Muscle of leg (tissue), 11 donors: ENCODE measurements around the gene RAD51B. TPM values are rescaled to one million over a fixed set of nuclear protein-coding genes. Genes with fewer than 3 reads are reported as not detected.

Source experiments
- DNase-seq: peaks from one replicate; pipeline ENCODE4 v3.0.0; 2013
- H3K27ac ChIP-seq: one replicate; pipeline ENCODE4 v1.5.1; 2013; ENCODE audit warnings: mild to moderate bottlenecking, low read length, control low read depth
- H3K27me3 ChIP-seq: one replicate; pipeline ENCODE4 v1.6.1; 2013; ENCODE audit warnings: low read length; ENCODE audit not compliant: control insufficient read depth, insufficient read depth
- H3K36me3 ChIP-seq: one replicate; pipeline ENCODE4 v1.6.1; 2013; ENCODE audit warnings: low read length; ENCODE audit not compliant: control insufficient read depth, insufficient read depth
- H3K4me1 ChIP-seq: one replicate; pipeline ENCODE4 v1.6.1; 2013; ENCODE audit warnings: low read length; ENCODE audit not compliant: control insufficient read depth, insufficient read depth
- H3K4me3 ChIP-seq: one replicate; pipeline ENCODE4 v1.5.1; 2013; ENCODE audit warnings: low read length, control low read depth
- H3K9me3 ChIP-seq: replicated peaks from 2 replicates; pipeline ENCODE4 v1.6.1; 2013; ENCODE audit warnings: low read depth, low read length; ENCODE audit not compliant: control insufficient read depth
- WGBS: methylation state at CpG from one replicate; pipeline ENCODE4 v1.1.5; 2013; ENCODE audit warnings: missing lambda C conversion rate; ENCODE audit not compliant: insufficient coverage; 5-methylcytosine and 5-hydroxymethylcytosine counted together
- polyA plus RNA-seq, 8 donors: library from polyadenylated mRNA; unstranded; fragments of 120-200 nt; gene quantifications; one replicate each; pipeline versions ENCODE4 v1.2.1 to v1.2.3, GENCODE V29; 2013; ENCODE audit warnings: inconsistent platforms in 1 of 8, low replicate concordance in 1 of 8; ENCODE audit not compliant: insufficient read length in 8 of 8, insufficient read depth in 1 of 8
- total RNA-seq: library from RNA; stranded (reverse); fragments of 120-200 nt; gene quantifications from one replicate; pipeline ENCODE4 v1.2.4, GENCODE V29; 2013

The RAD51B gene
- total and polyA plus RNA-seq, 9 donors: 6.0 to 16.5 (median 7.2) TPM

- no peaks in the 10 kb centered on the region for H3K36me3 ChIP-seq
- H3K27ac ChIP-seq: peak overlapping the region; percentile 67
- H3K9me3 ChIP-seq: no peaks in the 10 kb centered on the region
- no peak overlapping the region for H3K4me3 ChIP-seq
- H3K4me1 ChIP-seq: peaks cover 3% of the 10 kb centered on the region
- no peak for DNase-seq
- no peaks in the 10 kb centered on the region for H3K27me3 ChIP-seq
- 100% methylated on average over 1 of the region's 3 CpGs for WGBS
Measured at GRCh38 chr14:68193970-68194681, 374.5 kb downstream of the RAD51B start.

DNA sequence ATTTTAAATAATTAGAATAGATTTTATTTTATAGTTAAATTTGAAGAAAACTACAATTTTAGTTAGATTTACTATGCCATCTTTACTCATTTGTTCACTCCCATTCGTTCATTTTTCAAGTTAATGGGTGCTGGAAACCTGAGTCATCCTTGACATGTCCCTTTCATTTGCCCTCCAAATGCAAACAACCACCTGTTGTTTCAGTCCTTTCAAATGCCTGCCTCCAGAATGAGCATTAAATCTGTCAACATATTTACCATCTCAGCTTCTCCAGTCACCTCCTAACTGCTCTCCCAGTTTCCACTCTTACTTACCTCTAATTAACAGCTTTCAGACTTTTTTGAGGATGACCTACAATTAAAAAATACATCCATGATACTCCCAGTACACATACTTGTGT, 375.5 kb downstream of the RAD51B start:
- DNase-seq: peak; percentile 68
- Histone ChIP-seq H3K27ac (peak overlapping the region; percentile 67), H3K4me3 (no peak overlapping the region), H3K4me1 (peaks cover 9% of the 10 kb centered on the region), H3K27me3 (no peaks in the 10 kb centered on the region), H3K36me3 (no peaks in the 10 kb centered on the region), H3K9me3 (no peaks in the 10 kb centered on the region)
- 50% methylated on average over 1 of the region's 1 CpG for WGBS

DNA sequence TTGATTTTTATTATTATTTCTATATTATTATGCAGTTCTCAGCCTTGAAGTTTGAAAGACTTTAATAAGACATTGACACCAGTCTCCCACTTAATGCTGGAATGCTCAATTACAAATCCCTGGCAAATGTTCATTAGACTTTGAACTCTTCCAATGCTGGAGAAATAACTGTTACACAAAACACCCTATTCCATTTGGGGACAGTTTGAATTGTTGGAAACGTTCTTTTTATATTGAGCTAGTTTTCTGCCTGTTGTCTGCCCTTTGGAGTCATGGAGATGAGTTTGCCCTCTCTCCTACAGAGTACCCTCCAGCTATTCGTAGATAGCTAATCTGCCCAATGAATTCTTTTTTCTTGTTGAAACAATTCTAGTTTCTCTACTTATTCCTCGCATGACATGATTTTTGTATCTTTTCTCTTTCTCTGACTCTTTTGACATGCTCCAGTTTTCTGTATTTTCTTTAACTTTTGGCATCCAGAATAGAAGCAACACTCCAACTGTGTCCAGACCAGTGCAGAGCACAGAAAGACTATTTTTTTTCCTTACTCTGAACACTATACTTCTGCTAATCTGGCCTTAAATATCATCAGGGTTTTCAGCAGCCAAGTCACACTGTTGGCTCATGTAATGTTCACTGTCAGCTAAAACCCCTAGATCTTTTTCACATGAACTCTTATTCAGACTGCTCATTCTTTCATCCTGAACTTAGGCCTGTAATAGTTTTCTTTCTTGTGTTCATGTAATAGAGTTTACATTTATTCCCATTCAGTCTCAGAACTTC, 379.3 kb downstream of the RAD51B start:
- Histone ChIP-seq H3K36me3 (no peaks in the 10 kb centered on the region), H3K4me3 (no peak overlapping the region), H3K9me3 (peaks cover 2% of the 10 kb centered on the region), H3K4me1 (peaks cover 7% of the 10 kb centered on the region), H3K27me3 (no peaks in the 10 kb centered on the region), H3K27ac (peak overlapping the region; percentile 62)
- WGBS: 58% methylated on average over 2 of the region's 3 CpGs
- peak; percentile 82 for DNase-seq

DNA sequence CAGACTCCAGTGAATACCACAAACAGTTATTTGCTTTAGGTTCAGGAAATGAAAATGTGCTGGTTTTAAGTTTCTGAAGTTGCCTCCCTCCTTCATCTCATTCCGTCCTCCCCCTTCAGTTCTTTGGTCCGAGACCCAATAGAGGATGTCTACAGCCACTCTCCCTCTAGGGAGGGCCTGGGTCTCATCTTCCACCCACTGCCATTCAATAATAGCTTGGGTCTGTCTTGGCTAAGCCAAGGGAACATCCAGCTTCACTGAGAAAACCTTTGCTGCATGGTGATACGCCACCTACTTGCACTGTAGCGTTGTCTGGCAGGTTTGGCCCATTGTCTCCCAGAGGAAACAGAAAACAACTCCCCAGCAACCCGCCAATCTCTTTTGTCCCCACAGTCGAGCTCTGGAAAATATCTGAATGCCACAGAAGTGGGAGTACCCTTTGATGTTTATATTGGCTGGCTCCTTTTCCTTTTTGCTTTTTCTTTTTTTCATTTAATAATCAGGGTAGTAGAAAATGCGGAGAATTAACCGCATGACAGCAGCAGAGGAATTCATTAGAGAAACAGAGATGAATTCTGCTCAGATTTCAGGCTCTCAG, 380.1 kb downstream of the RAD51B start:
- 49% methylated on average over 5 of the region's 8 CpGs for WGBS
- Histone ChIP-seq H3K4me1 (peaks cover 7% of the 10 kb centered on the region), H3K9me3 (peaks cover 2% of the 10 kb centered on the region), H3K36me3 (no peaks in the 10 kb centered on the region), H3K27me3 (no peaks in the 10 kb centered on the region), H3K27ac (peak overlapping the region; percentile 62), H3K4me3 (no peak overlapping the region)
- no peak for DNase-seq

GRCh38 chr14:68203871-68204270, 384.3 kb downstream of the RAD51B start:
- Histone ChIP-seq H3K27me3 (no peaks in the 10 kb centered on the region), H3K4me1 (peaks cover 8% of the 10 kb centered on the region), H3K9me3 (peaks cover 2% of the 10 kb centered on the region), H3K27ac (no peak overlapping the region), H3K36me3 (no peaks in the 10 kb centered on the region), H3K4me3 (no peak overlapping the region)
- DNase-seq: no peak

GRCh38 chr14:68208218-68208617, 388.6 kb downstream of the RAD51B start:
- WGBS: no CpG with 5 or more reads among the region's 1 CpG
- no peaks in the 10 kb centered on the region for H3K36me3 ChIP-seq
- no peak for DNase-seq
- no peak overlapping the region for H3K27ac ChIP-seq
- no peak overlapping the region for H3K4me3 ChIP-seq
- peaks cover 2% of the 10 kb centered on the region for H3K9me3 ChIP-seq
- peaks cover 13% of the 10 kb centered on the region for H3K4me1 ChIP-seq
- no peaks in the 10 kb centered on the region for H3K27me3 ChIP-seq

DNA sequence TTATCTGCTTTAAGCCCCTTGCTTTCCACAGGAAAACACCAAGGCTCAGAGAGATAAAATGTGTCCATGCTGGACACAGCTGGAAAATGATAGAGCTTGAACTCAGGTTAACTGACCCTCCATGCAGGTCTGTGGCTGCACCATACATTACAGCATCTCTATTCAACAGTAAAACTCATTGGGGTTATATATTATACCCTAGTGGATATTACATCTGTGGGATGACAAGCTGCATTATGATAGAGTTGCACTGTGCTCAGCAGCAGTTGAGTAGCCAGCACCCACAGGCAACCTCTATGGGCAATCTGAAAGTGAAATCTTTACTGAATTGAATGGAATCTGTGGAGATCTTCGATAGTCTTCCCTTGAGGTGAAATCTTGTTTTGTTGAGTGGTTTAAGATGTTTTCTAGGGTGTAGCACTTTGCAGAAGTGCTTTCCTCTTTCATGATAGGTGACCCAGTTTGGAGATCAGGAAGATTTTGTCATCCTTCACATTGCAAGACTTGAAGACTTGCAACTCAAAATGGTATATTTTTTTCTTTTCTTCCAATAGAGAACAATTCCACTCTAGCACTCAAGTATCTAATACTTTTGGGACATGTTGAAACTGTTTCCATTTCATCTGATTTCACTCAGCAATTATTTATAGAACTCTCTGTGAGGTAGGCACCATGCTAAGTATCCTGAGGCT, 389.2 kb downstream of the RAD51B start:
- Histone ChIP-seq H3K9me3 (no peaks in the 10 kb centered on the region), H3K4me3 (no peak overlapping the region), H3K4me1 (peaks cover 13% of the 10 kb centered on the region), H3K27me3 (no peaks in the 10 kb centered on the region), H3K36me3 (no peaks in the 10 kb centered on the region), H3K27ac (no peak overlapping the region)
- WGBS: no CpG with 5 or more reads among the region's 1 CpG
- no peak for DNase-seq

GRCh38 chr14:68210729-68211299, 391.2 kb downstream of the RAD51B start:
- Histone ChIP-seq H3K4me1 (peaks cover 13% of the 10 kb centered on the region), H3K4me3 (no peak overlapping the region), H3K9me3 (no peaks in the 10 kb centered on the region), H3K27me3 (no peaks in the 10 kb centered on the region), H3K27ac (peak overlapping the region; percentile 81), H3K36me3 (no peaks in the 10 kb centered on the region)
- DNase-seq: peak; percentile 65
- no CpG with 5 or more reads among the region's 5 CpGs for WGBS

- Histone ChIP-seq H3K27ac (peak overlapping the region; percentile 81), H3K4me1 (peaks cover 13% of the 10 kb centered on the region), H3K27me3 (no peaks in the 10 kb centered on the region), H3K36me3 (no peaks in the 10 kb centered on the region), H3K9me3 (no peaks in the 10 kb centered on the region), H3K4me3 (no peak overlapping the region)
- DNase-seq: no peak
- 100% methylated on average over 1 of the region's 2 CpGs for WGBS
Measured at GRCh38 chr14:68211421-68211820, 391.8 kb downstream of the RAD51B start.
